UCSD-AML1 (cell line): Measurements from ENCODE around the gene WDR70.
A peak's percentile ranks its signal among the peaks of the same experiment; 100 is the strongest.
"Not testable (repeated sequence)": the region's sequence is repeated elsewhere in the genome, so short reads cannot be mapped to it uniquely, and the experiment has no call there.

Experiments used
- DNase-seq: peaks from one replicate; lab custom pipeline; 2025; ENCODE audit not compliant: unreplicated experiment; lab: John Stamatoyannopoulos, UW

WDR70 gene

DNA sequence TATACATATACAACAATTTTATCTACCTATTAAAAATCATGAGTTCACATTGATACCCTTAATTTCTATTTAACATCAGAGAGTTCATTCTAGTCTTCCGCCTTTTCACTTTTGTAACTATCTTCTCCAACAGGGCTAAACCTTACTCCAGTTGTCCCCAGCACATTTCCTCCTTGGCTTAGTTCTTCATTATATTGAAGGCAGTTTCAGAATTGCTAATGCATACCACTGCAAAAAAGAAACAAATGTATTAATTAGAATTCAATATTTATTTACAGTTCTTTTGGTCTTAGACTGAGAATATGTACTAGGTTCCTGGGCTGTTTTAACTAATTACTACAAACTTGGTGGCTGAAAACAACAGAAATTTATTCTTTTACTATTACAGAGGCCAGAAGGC is 132.5 kb downstream of the WDR70 start:
- DNase-seq = no peak

- DNase-seq = no peak
Observed at GRCh38 chr5:37514946-37515345, 135.8 kb downstream of the WDR70 start.

GRCh38 chr5:37517686-37518085 is 138.6 kb downstream of the WDR70 start:
- no peak for DNase-seq

- not testable (repeated sequence) for DNase-seq
Observed at GRCh38 chr5:37518356-37518755, 139.2 kb downstream of the WDR70 start.

DNA sequence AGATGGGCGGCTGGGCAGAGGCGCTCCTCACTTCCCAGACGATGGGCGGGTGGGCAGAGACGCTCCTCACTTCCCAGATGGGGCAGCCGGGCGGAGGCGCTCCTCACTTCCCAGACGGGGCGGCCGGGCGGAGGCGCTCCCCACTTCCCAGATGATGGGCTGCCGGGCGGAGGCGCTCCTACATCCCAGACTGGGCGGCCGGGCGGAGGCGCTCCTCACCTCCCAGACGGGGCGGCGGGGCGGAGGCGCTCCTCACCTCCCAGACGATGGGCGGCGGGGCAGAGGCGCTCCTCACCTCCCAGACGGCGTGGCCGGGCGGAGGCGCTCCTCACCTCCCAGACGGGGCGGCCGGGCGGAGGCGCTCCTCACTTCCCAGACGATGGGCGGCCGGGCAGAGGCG is 140.2 kb downstream of the WDR70 start:
- no peak for DNase-seq

DNA sequence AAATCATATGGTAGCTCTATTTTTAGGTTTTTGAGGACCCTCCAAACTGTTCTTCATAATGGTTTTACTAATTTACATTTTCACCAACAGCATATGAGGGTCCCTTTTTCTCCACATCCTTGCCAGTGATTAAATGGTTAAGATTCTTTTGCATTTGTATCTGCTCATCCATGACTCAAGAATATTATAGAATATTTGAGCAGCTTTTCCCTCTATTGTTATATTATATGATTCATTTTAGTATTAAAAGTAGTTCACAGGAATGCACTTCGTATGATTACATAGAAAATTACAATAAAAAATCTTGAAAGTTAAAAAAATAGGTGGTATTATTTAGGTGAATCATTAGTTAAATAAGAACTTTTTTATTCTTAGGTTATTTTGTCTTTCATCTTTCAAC is 140.7 kb downstream of the WDR70 start:
- no peak for DNase-seq

- no peak for DNase-seq
Observed at GRCh38 chr5:37520811-37521210, 141.7 kb downstream of the WDR70 start.

GRCh38 chr5:37532976-37533740 is 154.0 kb downstream of the WDR70 start:
- DNase-seq = no peak

GRCh38 chr5:37533851-37534250 is 154.7 kb downstream of the WDR70 start:
- DNase-seq = no peak

- no peak for DNase-seq
Observed at GRCh38 chr5:37539459-37539858, 160.3 kb downstream of the WDR70 start.

DNA sequence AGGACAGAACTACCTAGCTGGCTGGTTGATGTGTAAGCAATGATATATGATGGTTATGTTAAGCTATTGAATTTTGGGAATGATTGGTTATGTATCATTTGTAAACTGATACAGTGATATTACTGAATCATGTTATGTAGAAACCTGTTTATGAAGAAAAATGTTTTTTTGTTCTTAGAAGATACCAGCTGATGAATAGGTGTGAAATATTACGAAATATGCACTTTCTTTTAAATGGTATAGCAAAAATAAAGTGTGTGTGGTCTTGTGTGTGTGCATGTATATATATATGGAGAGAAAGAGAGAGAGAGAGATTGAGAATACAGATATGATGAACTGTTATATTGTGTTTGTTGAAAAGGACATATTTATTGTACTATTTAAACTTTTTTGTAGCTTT is 164.1 kb downstream of the WDR70 start:
- DNase-seq = no peak

DNA sequence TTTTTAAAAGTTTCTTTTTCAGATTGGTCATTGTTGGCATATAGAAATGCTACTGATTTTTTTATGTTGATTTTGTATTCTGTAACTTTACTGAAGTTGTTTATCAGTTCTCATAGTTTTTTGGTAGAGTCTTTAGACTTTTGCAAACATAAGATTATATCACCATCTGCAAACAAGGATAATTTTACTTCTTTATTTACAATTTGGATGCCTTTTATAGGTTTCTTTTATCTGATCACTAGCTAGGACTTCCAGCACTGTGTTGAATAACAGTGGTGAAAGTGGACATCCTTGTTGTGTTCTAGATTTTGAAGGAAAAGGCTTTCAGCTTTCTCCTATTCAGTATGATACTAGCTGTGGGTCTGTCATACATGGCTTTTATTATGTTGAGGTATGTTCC is 170.3 kb downstream of the WDR70 start:
- no peak for DNase-seq

DNA sequence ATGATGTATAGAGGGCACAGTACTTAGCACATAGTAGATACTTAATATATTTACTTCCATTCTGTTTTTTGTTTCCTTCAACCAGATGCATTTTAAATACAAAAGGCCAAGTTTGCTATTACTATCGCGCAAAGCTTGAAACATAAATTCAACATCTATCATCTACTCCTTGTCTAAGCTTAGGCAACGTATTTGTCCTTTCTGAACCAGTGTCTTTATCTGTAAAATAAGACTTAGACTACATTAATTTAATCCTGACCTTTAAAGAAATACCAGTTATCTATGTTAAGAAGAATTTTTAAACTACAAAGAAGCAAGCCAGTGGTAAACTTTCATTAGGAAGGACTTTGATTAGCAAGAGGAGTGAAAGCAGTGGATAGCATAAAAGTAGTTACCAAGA is 173.0 kb downstream of the WDR70 start:
- DNase-seq = no peak

- peak; percentile 24 for DNase-seq
Observed at GRCh38 chr5:37552770-37553719, 173.9 kb downstream of the WDR70 start.

GRCh38 chr5:37553720-37554404 is 174.7 kb downstream of the WDR70 start:
- no peak for DNase-seq

DNA sequence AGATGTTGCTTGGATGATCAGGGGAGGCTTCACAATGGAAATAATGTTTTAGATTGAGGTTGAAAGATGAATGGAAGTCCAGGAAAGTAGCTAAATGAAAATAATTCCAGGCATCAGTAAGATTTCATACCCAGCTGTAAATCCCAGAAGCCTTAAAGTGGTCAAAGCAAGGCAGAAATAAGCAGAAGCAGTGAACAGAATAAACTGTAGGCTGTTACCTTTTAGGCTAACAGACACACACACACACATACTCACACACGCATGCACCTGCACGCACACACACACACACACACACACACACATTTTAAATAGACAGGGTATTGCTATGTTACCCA is 175.3 kb downstream of the WDR70 start:
- DNase-seq = no peak

DNA sequence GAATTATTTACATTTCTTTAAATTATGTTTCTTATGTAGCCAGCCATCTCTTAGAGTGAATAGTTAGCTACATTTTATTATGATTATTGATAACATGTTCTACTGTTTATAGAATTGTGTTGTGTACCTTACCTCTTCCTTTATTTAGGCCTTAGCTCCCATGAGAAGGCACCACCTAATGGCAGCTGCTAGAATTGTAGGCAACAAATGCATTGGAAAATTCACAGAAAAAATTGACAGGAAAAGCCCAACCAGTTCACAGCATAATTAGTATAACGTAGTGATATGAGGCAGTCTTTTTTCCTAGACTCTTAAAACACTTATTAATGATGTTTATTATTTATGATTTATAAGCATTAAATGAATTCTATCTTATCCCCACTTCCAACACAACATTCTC is 175.8 kb downstream of the WDR70 start:
- DNase-seq = no peak

DNA sequence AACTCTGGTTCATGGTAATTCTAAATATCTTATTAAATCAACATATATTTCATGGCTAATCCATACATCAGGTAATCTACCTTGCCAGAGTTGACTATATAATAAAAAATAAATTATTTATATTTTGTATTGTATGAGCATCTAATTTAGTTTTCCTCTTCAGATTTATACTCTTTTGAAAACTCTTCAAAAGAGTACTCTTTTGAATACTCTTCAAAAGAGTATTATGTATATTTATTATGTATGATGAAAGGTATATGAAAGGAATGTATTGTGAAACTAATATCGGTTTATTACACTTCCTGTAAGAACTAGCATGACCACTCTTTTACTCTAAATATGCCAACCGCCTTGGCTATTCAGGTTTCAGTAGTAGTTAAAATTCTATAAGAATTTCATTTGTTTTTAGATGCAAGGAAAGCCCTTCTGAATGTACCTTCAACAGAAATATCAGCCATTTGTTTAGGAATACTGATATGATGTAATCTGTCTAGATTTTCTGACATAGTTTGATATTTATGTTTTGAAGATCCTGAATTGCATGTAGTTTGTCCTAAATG is 178.7 kb downstream of the WDR70 start:
- no peak for DNase-seq

DNA sequence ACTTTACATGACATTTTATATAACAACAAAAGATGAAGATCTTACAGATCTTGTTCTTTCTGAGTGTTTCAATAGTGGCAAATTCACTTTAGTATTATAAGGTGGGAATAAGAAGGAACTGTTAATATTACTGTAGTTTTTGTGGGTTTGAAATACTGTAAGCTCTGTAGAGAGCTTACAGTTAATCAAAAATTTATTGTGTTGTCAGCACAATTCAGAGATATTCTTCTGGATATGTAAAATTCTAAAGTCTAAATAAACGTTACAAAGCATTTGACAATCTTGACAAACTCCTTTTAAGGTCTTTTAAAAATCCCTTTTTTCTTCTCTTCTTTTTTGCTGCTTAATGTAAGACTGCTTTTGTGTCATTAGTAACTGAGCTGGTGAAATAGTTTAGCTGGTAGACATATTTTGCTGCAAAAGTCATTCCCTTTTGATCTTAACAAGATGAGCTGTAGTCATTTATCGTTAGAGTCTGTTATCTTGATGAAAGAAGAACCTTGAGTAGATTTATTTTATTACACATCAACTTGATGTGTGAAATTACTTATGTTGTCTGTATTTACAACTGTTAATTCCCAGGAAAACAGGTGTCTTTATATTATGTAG is 186.0 kb downstream of the WDR70 start:
- DNase-seq = no peak

- DNase-seq = no peak
Observed at GRCh38 chr5:37567566-37567965, 188.4 kb downstream of the WDR70 start.
